Neural progenitor cell (in vitro differentiated cells): ENCODE measurements around the gene CAMKMT.

Experiments
- CTCF ChIP-seq: fragments of 200-600 bp; sonication (generic); IDR thresholded peaks from 2 replicates; pipeline ENCODE4 v1.5.1; 2017; ENCODE audit warnings: antibody characterized with exemption, mild to moderate bottlenecking
- EZH2 ChIP-seq: fragments of 200-600 bp; sonication (generic); IDR thresholded peaks from 2 replicates; pipeline ENCODE4 v1.6.1; 2017; ENCODE audit warnings: antibody characterized with exemption, mild to moderate bottlenecking, moderate library complexity
- EZH2phosphoT487 ChIP-seq: fragments of 200-600 bp; sonication (generic); IDR thresholded peaks from 2 replicates; pipeline ENCODE4 v1.6.1; 2017; ENCODE audit warnings: antibody characterized with exemption

DNA sequence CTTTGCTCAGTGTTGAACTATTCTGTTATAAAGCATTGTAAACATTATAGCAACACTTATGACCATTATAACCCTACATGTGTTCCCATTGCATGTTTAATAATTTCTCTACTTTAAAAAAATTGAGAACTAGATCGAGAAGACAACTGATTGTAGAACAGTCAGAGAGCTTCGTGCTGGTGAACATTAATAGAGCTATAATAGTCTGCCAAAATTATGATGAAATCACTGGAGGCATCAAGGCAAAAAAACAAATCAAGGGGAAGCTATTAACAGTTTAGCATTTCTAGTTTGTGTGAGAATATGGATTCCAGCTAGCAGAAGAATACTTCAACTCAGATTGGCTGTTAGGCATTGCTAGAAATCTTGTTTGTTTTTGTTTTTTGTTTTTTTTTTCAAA, 284.2 kb downstream of the CAMKMT start:
- TF ChIP-seq CTCF: no peak
- TF ChIP-seq EZH2phosphoT487: no peak
- TF ChIP-seq EZH2: no peak
